K562 (cell line): ENCODE data around the gene KCNK4. TPM values are rescaled to one million over a fixed set of nuclear protein-coding genes. Genes with fewer than 3 reads are reported as not detected.

Experiments
- ATAC-seq: fragments of 200-7000 bp; cut with Tn5 transposase; 3 replicates; pipeline ENCODE4 v1.9.1; 2020; ENCODE audit warnings: moderate library complexity
- BruUV-seq: library from RNA; stranded (reverse); fragments of 400-500 nt; replicated peaks from 2 replicates; lab custom pipeline; 2021; lab: Mats Ljungman, UMichigan
- CTCF ChIA-PET: fragments of 300-600 bp; formaldehyde crosslinking; extraction: SDS; loops from one replicate; lab custom pipeline; 2021; ENCODE audit warnings: low intra/inter-chr PET ratio; lab: Yijun Ruan, JAX
- POLR2A ChIA-PET: fragments of 300-600, 350-650 bp; sonication (Branson Sonifier 250); formaldehyde crosslinking; extraction: SDS; loops from one replicate; lab custom pipeline; 2021; ENCODE audit warnings: antibody characterized with exemption, inconsistent platforms; lab: Yijun Ruan, JAX
- DNase-seq, 4 experiments: peaks; one replicate each; pipeline versions ENCODE4 v3.0.0 to v3.0.0-alpha.2; 2011 to 2018; ENCODE audit warnings: low spot score in 3 of 4, mixed read lengths in 3 of 4; ENCODE audit errors: extremely low read depth in 1 of 4
- FAIRE-seq: peaks from 2 replicates; lab custom pipeline; 2011; peaks lifted over from hg19 to GRCh38; lab: Jason Lieb, UNC
- H2AFZ ChIP-seq: 2 replicates; pipeline ENCODE4 v1.6.0; 2011; ENCODE audit warnings: low read depth, low read length, control low read depth, inconsistent platforms
- H3K27ac ChIP-seq: fragments of 200-600 bp; 3 replicates; pipeline ENCODE4 v1.8.0; 2011; ENCODE audit warnings: low read depth, mild to moderate bottlenecking, control low read depth, inconsistent platforms, low read length, moderate library complexity, mixed read lengths; ENCODE audit errors: extremely low read depth
- H3K27me3 ChIP-seq, 2 experiments: fragments of 300-600 bp in 1 of 2; 2 replicates in 1 of 2; 3 replicates in 1 of 2; pipeline versions ENCODE4 v1.6.0 to v1.8.0; 2011; ENCODE audit warnings: inconsistent platforms in 2 of 2, low read length in 2 of 2, mild to moderate bottlenecking in 1 of 2, mixed read lengths in 1 of 2, moderate library complexity in 1 of 2; ENCODE audit not compliant: control insufficient read depth in 2 of 2, insufficient read depth in 2 of 2
- H3K36me3 ChIP-seq: fragments of 300-600 bp; 3 replicates; pipeline ENCODE4 v1.8.0; 2011; ENCODE audit warnings: mild to moderate bottlenecking, low read length, inconsistent platforms; ENCODE audit not compliant: control insufficient read depth, insufficient read depth
- H3K4me1 ChIP-seq, 2 experiments: fragments of 200-600 bp in 1 of 2; replicated peaks in 1 of 2; 2 replicates in 1 of 2; 3 replicates in 1 of 2; pipeline versions ENCODE4 v1.5.1 to v1.8.0; 2011; ENCODE audit warnings: inconsistent platforms in 2 of 2, low read length in 2 of 2, mild to moderate bottlenecking in 1 of 2, mixed read lengths in 1 of 2, moderate library complexity in 1 of 2; ENCODE audit not compliant: control insufficient read depth in 2 of 2, insufficient read depth in 2 of 2
- H3K4me2 ChIP-seq: 2 replicates; pipeline ENCODE4 v1.6.1; 2011; ENCODE audit warnings: low read length, control low read depth, inconsistent platforms, mixed read lengths; ENCODE audit not compliant: insufficient read depth
- H3K4me3 ChIP-seq: fragments of 200-600 bp; sonication (generic), shearing (Covaris generic); 2 replicates; pipeline ENCODE4 v1.5.1; 2016; ENCODE audit warnings: control low read depth, inconsistent platforms
- H3K79me2 ChIP-seq: fragments of 200-600 bp; 3 replicates; pipeline ENCODE4 v1.8.0; 2011; ENCODE audit warnings: low read length, inconsistent platforms; ENCODE audit not compliant: control insufficient read depth, insufficient read depth
- H3K9ac ChIP-seq, 2 experiments: 2 replicates each; pipeline versions ENCODE4 v1.6.0 to v1.6.1; 2011; ENCODE audit warnings: low read depth in 2 of 2, low read length in 2 of 2, control low read depth in 1 of 2, inconsistent platforms in 1 of 2, mild to moderate bottlenecking in 1 of 2, mixed read lengths in 1 of 2; ENCODE audit not compliant: insufficient read depth in 1 of 2
- H3K9me1 ChIP-seq: one replicate; pipeline ENCODE4 v1.6.0; 2011; ENCODE audit warnings: inconsistent platforms, mild to moderate bottlenecking, low read length, moderate library complexity; ENCODE audit not compliant: control insufficient read depth, insufficient read depth
- H3K9me3 ChIP-seq: replicated peaks from 2 replicates; pipeline ENCODE4 v1.5.1; 2011; ENCODE audit warnings: low read depth, low read length, inconsistent platforms; ENCODE audit not compliant: control insufficient read depth, insufficient read depth
- H4K20me1 ChIP-seq: replicated peaks from 2 replicates; pipeline ENCODE4 v1.6.1; 2011; ENCODE audit warnings: low read length, inconsistent platforms, mixed read lengths; ENCODE audit not compliant: control insufficient read depth, insufficient read depth
- ETS1 ChIP-seq: conservative IDR thresholded peaks from 2 replicates; pipeline ENCODE4 v1.6.1; 2011; ENCODE audit warnings: low read depth, mild to moderate bottlenecking, low read length; ENCODE audit not compliant: control insufficient read depth
- HOMEZ ChIP-seq: fragments of 250-450 bp; sonication (Bioruptor Pico); IDR thresholded peaks from 2 replicates; pipeline ENCODE4 v1.4.0; 2020; ENCODE audit warnings: mild to moderate bottlenecking, moderate library complexity
- NR3C1 ChIP-seq: sonication (generic); formaldehyde crosslinking; IDR thresholded peaks from 2 replicates; pipeline ENCODE4 v1.8.1; 2022; ENCODE audit warnings: missing genetic modification reagents
- PHF8 ChIP-seq: fragments of 200-600 bp; sonication (generic); IDR thresholded peaks from 2 replicates; pipeline ENCODE4 v1.6.1; 2012; ENCODE audit warnings: mixed run types, mild to moderate bottlenecking, inconsistent platforms, low read length, moderate library complexity, borderline replicate concordance
- SAFB ChIP-seq: fragments of 200-400 bp; formaldehyde crosslinking; IDR thresholded peaks from 2 replicates; pipeline ENCODE4 v1.6.1; 2017; ENCODE audit warnings: low read depth, low read length, borderline replicate concordance
- WGBS: fragments of 100-300 bp; shearing (Covaris generic); methylation state at CpG from one replicate; pipeline ENCODE4 v1.1.6; 2016; ENCODE audit warnings: low coverage, mixed read lengths; ENCODE audit not compliant: insufficient coverage; ENCODE audit errors: missing lambda C conversion rate; 5-methylcytosine and 5-hydroxymethylcytosine counted together
- in situ Hi-C: fragments of 300-500 bp; cut with MboI; formaldehyde crosslinking; loops from 4 replicates; pipeline ENCODE4 v1.15.0; 2018; ENCODE audit warnings: inconsistent platforms, mixed read lengths
- intact Hi-C: fragments of 100-400 bp; cut with micrococcal nuclease; formaldehyde crosslinking; loops from 2 replicates; pipeline ENCODE4 v1.14.2; 2022
- polyA plus RNA-seq, 8 experiments: library from polyadenylated mRNA; depleted of rRNA in 4 of 8; stranded (reverse) in 5 of 8; unstranded in 3 of 8; fragments of >200 nt; fragmentation: Nextera tagmentation in 2 of 8; fragmentation: Illumina TruSeq in 1 of 8; extraction: Ambion mirVana in 2 of 8; extraction: Trizol in 1 of 8; gene quantifications; 2 replicates each; pipeline versions ENCODE4 v1.2.1 to v1.2.3, GENCODE V29; 2011 to 2014; ENCODE audit warnings: inconsistent platforms in 1 of 8, missing spikeins in 1 of 8
- total RNA-seq, 7 experiments: library from RNA; depleted of rRNA in 6 of 7; stranded (reverse); fragments of >200 nt in 6 of 7; fragmentation: Illumina TruSeq in 2 of 7; extraction: Trizol in 2 of 7; gene quantifications; 2 replicates each; pipeline versions ENCODE4 v1.2.1 to v1.2.3, GENCODE V29; 2011 to 2021; ENCODE audit warnings: low replicate concordance in 1 of 7

Gene KCNK4
- total and polyA plus RNA-seq, 9 of the 15 experiments (the other 6 are each of a cell fraction or from before 2014, with no cell fraction given), result not detected

- TF ChIP-seq NR3C1 (0 out of 2 replicates have a peak, but pooled peaks have one; percentile 33), PHF8 (no peak), SAFB (0 out of 2 replicates have a peak, but pooled peaks have one; percentile 57), HOMEZ (CRISPR knock-in tag) (no peak), ETS1 (peak; percentile 14; the same call in 1 of the 2 replicates)
- no peaks in the 10 kb centered on the region; the same call in 1 of the 2 replicates for H4K20me1 ChIP-seq
- peaks cover 16 to 54% of the 10 kb centered on the region in 2 experiments for H3K4me1 ChIP-seq
- peak within 1 kb of the TSS; percentile 88 for H3K4me2 ChIP-seq
- peak within 1 kb of the TSS; percentile 55 to 94 for H3K9ac ChIP-seq
- WGBS, result 41% methylated on average over 44 of the region's 54 CpGs
- no peaks in the 10 kb centered on the region for H3K9me3 ChIP-seq
- no peak for FAIRE-seq
- no peak for DNase-seq
- H3K9me1 ChIP-seq, result no peaks in the 10 kb centered on the region
- in situ Hi-C loops (no loop called here), intact Hi-C loops (loop anchor here (5.0 to 10.0 kb wide), 3 partner anchors 55 to 465 kb away; partner anchors contain the start of genes FKBP2, MARK2, PPP1R14B and STIP1)
- BruUV-seq, result no TSS peak
- H2AFZ ChIP-seq, result peak within 1 kb of the TSS; percentile 93
- no peak within 1 kb of the TSS; the same call in 2 of the 3 replicates for H3K27ac ChIP-seq
- H3K36me3 ChIP-seq, result no peaks in the 10 kb centered on the region
- CTCF ChIA-PET, result interaction anchor here (0.9 to 2.2 kb wide), 2 partner anchors 49 to 94 kb away, joined by 3 to 9 read pairs; partner anchors contain the start of gene FERMT3
- ATAC-seq, result no peak
- POLR2A ChIA-PET, result interaction anchor here (0.6 to 5.8 kb wide), 7 partner anchors 18 to 448 kb away, joined by 3 to 68 read pairs (median 5); partner anchors contain the start of genes FERMT3, PRDX5 and STIP1
- H3K27me3 ChIP-seq, result peaks cover 31 to 32% of the 10 kb centered on the region in 2 experiments
- H3K4me3 ChIP-seq, result peak within 1 kb of the TSS; percentile 34
- H3K79me2 ChIP-seq, result 0 out of 3 replicates have a peak, but pooled peaks cover 4% of the 10 kb centered on the region
Measured at GRCh38 chr11:64299847-64300648, 8.9 kb downstream of the KCNK4 start, which contains the start of gene CATSPERZ. TSS of gene CATSPERZ (plus strand) at chr11:64300358. CDS start at chr11:64300411, 53 bp downstream.
